ENCODE results near the gene NUDT5.

The NUDT5 gene

GRCh38 chr10:12165999-12166775 lies 29.5 kb downstream of the NUDT5 start:
- ChIA-PET POLR2A (no interaction called here), CTCF (interaction anchor here (1.1 kb wide), 1 partner anchor 34 kb away, joined by 3 read pairs; no protein-coding TSS in a partner anchor)
- DNase-seq = no peak
- 96% methylated on average over 6 of the region's 6 CpGs for WGBS (ENCODE audit: insufficient coverage)
- Histone ChIP-seq H3K9me3 (ENCODE audit: control extremely low read depth in 1 of 5, control insufficient read depth in 4 of 5, insufficient read depth in 2 of 5, low read depth in 1 of 5, low read length in 4 of 5) (no peaks in the 10 kb centered on the region), H3K27me3 (replicated peaks in 2 of 5; ENCODE audit: control insufficient read depth in 4 of 5, insufficient read depth in 5 of 5, low read length in 4 of 5) (no peaks in the 10 kb centered on the region), H3K36me3 (ENCODE audit: control insufficient read depth in 4 of 4, insufficient read depth in 4 of 4, low read length in 3 of 4) (peaks cover 27 to 77% (median 60%) of the 10 kb centered on the region in 4 experiments), H3K4me1 (ENCODE audit: control extremely low read depth in 1 of 4, control insufficient read depth in 4 of 4, insufficient read depth in 4 of 4, low read length in 3 of 4) (no peaks in the 10 kb centered on the region), H3K27ac (ENCODE audit: insufficient read depth in 1 of 2, low read depth in 1 of 2, low read length in 2 of 2, poor library complexity in 1 of 2, severe bottlenecking in 2 of 2) (no peak overlapping the region), H3K4me3 (ENCODE audit: control insufficient read depth in 1 of 7, extremely low read depth in 1 of 7, insufficient read depth in 4 of 7, low read depth in 2 of 7, low read length in 6 of 7) (no peak overlapping the region)

- DNase-seq = no peak
- no CpG with 5 or more reads among the region's 3 CpGs for WGBS (ENCODE audit: insufficient coverage)
- Histone ChIP-seq H3K4me1 (ENCODE audit: control extremely low read depth in 1 of 4, control insufficient read depth in 4 of 4, insufficient read depth in 4 of 4, low read length in 3 of 4) (no peaks in the 10 kb centered on the region), H3K9me3 (ENCODE audit: control extremely low read depth in 1 of 5, control insufficient read depth in 4 of 5, insufficient read depth in 2 of 5, low read depth in 1 of 5, low read length in 4 of 5) (no peaks in the 10 kb centered on the region), H3K4me3 (ENCODE audit: control insufficient read depth in 1 of 7, extremely low read depth in 1 of 7, insufficient read depth in 4 of 7, low read depth in 2 of 7, low read length in 6 of 7) (no peak overlapping the region), H3K27ac (ENCODE audit: insufficient read depth in 1 of 2, low read depth in 1 of 2, low read length in 2 of 2, poor library complexity in 1 of 2, severe bottlenecking in 2 of 2) (no peak overlapping the region), H3K36me3 (ENCODE audit: control insufficient read depth in 4 of 4, insufficient read depth in 4 of 4, low read length in 3 of 4) (peaks cover 28 to 76% (median 55%) of the 10 kb centered on the region in 4 experiments), H3K27me3 (replicated peaks in 2 of 5; ENCODE audit: control insufficient read depth in 4 of 5, insufficient read depth in 5 of 5, low read length in 4 of 5) (no peaks in the 10 kb centered on the region)
- POLR2A ChIA-PET = no interaction called here
- CTCF ChIA-PET = no interaction called here
Observed at GRCh38 chr10:12165036-12165435, 30.7 kb downstream of the NUDT5 start.

GRCh38 chr10:12164085-12164484 lies 31.6 kb downstream of the NUDT5 start:
- POLR2A ChIA-PET = no interaction called here

GRCh38 chr10:12162927-12163326 lies 32.8 kb downstream of the NUDT5 start:
- 100% methylated on average over 4 of the region's 6 CpGs for WGBS (ENCODE audit: insufficient coverage)
- Histone ChIP-seq H3K4me1 (ENCODE audit: control extremely low read depth in 1 of 4, control insufficient read depth in 4 of 4, insufficient read depth in 4 of 4, low read length in 3 of 4) (no peaks in the 10 kb centered on the region), H3K9me3 (ENCODE audit: control extremely low read depth in 1 of 5, control insufficient read depth in 4 of 5, insufficient read depth in 2 of 5, low read depth in 1 of 5, low read length in 4 of 5) (no peaks in the 10 kb centered on the region), H3K27ac (ENCODE audit: insufficient read depth in 1 of 2, low read depth in 1 of 2, low read length in 2 of 2, poor library complexity in 1 of 2, severe bottlenecking in 2 of 2) (no peak overlapping the region), H3K27me3 (replicated peaks in 2 of 5; ENCODE audit: control insufficient read depth in 4 of 5, insufficient read depth in 5 of 5, low read length in 4 of 5) (no peaks in the 10 kb centered on the region), H3K36me3 (ENCODE audit: control insufficient read depth in 4 of 4, insufficient read depth in 4 of 4, low read length in 3 of 4) (peaks cover 31 to 78% (median 46%) of the 10 kb centered on the region in 4 experiments), H3K4me3 (ENCODE audit: control insufficient read depth in 1 of 7, extremely low read depth in 1 of 7, insufficient read depth in 4 of 7, low read depth in 2 of 7, low read length in 6 of 7) (no peak overlapping the region)
- DNase-seq = no peak
- CTCF ChIA-PET = interaction anchor here (2.1 kb wide), 1 partner anchor 26 kb away, joined by 6 read pairs; no protein-coding TSS in a partner anchor
- POLR2A ChIA-PET = interaction anchor here (0.6 kb wide), 1 partner anchor 80 kb away, joined by 5 read pairs; no protein-coding TSS in a partner anchor

More at GRCh38 chr10:12164085-12164484, 31.6 kb downstream of the NUDT5 start:
- H3K4me3 ChIP-seq (ENCODE audit: control insufficient read depth in 1 of 7, extremely low read depth in 1 of 7, insufficient read depth in 4 of 7, low read depth in 2 of 7, low read length in 6 of 7) = no peak overlapping the region
- CTCF ChIA-PET = interaction anchor here (2.1 kb wide), 1 partner anchor 28 kb away, joined by 6 read pairs; no protein-coding TSS in a partner anchor
- no peak overlapping the region for H3K27ac ChIP-seq (ENCODE audit: insufficient read depth in 1 of 2, low read depth in 1 of 2, low read length in 2 of 2, poor library complexity in 1 of 2, severe bottlenecking in 2 of 2)
- H3K9me3 ChIP-seq (ENCODE audit: control extremely low read depth in 1 of 5, control insufficient read depth in 4 of 5, insufficient read depth in 2 of 5, low read depth in 1 of 5, low read length in 4 of 5) = no peaks in the 10 kb centered on the region
- no peak for DNase-seq
- peaks cover 29 to 76% (median 49%) of the 10 kb centered on the region in 4 experiments for H3K36me3 ChIP-seq (ENCODE audit: control insufficient read depth in 4 of 4, insufficient read depth in 4 of 4, low read length in 3 of 4)
- WGBS (ENCODE audit: insufficient coverage) = 97% methylated on average over 10 of the region's 12 CpGs
- H3K4me1 ChIP-seq (ENCODE audit: control extremely low read depth in 1 of 4, control insufficient read depth in 4 of 4, insufficient read depth in 4 of 4, low read length in 3 of 4) = no peaks in the 10 kb centered on the region
- H3K27me3 ChIP-seq (replicated peaks in 2 of 5; ENCODE audit: control insufficient read depth in 4 of 5, insufficient read depth in 5 of 5, low read length in 4 of 5) = no peaks in the 10 kb centered on the region

- 100% methylated on average over 3 of the region's 5 CpGs for WGBS (ENCODE audit: insufficient coverage)
- Histone ChIP-seq H3K36me3 (ENCODE audit: control insufficient read depth in 4 of 4, insufficient read depth in 4 of 4, low read length in 3 of 4) (peaks cover 24 to 74% (median 41%) of the 10 kb centered on the region in 4 experiments), H3K4me1 (ENCODE audit: control extremely low read depth in 1 of 4, control insufficient read depth in 4 of 4, insufficient read depth in 4 of 4, low read length in 3 of 4) (no peaks in the 10 kb centered on the region), H3K4me3 (ENCODE audit: control insufficient read depth in 1 of 7, extremely low read depth in 1 of 7, insufficient read depth in 4 of 7, low read depth in 2 of 7, low read length in 6 of 7) (no peak overlapping the region), H3K27me3 (replicated peaks in 2 of 5; ENCODE audit: control insufficient read depth in 4 of 5, insufficient read depth in 5 of 5, low read length in 4 of 5) (no peaks in the 10 kb centered on the region), H3K9me3 (ENCODE audit: control extremely low read depth in 1 of 5, control insufficient read depth in 4 of 5, insufficient read depth in 2 of 5, low read depth in 1 of 5, low read length in 4 of 5) (no peaks in the 10 kb centered on the region), H3K27ac (ENCODE audit: insufficient read depth in 1 of 2, low read depth in 1 of 2, low read length in 2 of 2, poor library complexity in 1 of 2, severe bottlenecking in 2 of 2) (no peak overlapping the region)
- ChIA-PET CTCF (interaction anchor here (1.2 to 1.9 kb wide), 2 partner anchors 15 to 742 kb away, joined by 3 to 5 read pairs; no protein-coding TSS in a partner anchor), POLR2A (no interaction called here)
- no peak for DNase-seq
Observed at GRCh38 chr10:12160664-12161063, 35.0 kb downstream of the NUDT5 start.

GRCh38 chr10:12158111-12158510 lies 37.6 kb downstream of the NUDT5 start:
- ChIA-PET POLR2A (no interaction called here), CTCF (interaction anchor here (0.9 kb wide), 1 partner anchor 15 kb away, joined by 3 read pairs; no protein-coding TSS in a partner anchor)
- Histone ChIP-seq H3K27me3 (replicated peaks in 2 of 5; ENCODE audit: control insufficient read depth in 4 of 5, insufficient read depth in 5 of 5, low read length in 4 of 5) (no peaks in the 10 kb centered on the region), H3K27ac (ENCODE audit: insufficient read depth in 1 of 2, low read depth in 1 of 2, low read length in 2 of 2, poor library complexity in 1 of 2, severe bottlenecking in 2 of 2) (no peak overlapping the region), H3K4me3 (ENCODE audit: control insufficient read depth in 1 of 7, extremely low read depth in 1 of 7, insufficient read depth in 4 of 7, low read depth in 2 of 7, low read length in 6 of 7) (no peak overlapping the region), H3K9me3 (ENCODE audit: control extremely low read depth in 1 of 5, control insufficient read depth in 4 of 5, insufficient read depth in 2 of 5, low read depth in 1 of 5, low read length in 4 of 5) (no peaks in the 10 kb centered on the region), H3K4me1 (ENCODE audit: control extremely low read depth in 1 of 4, control insufficient read depth in 4 of 4, insufficient read depth in 4 of 4, low read length in 3 of 4) (no peaks in the 10 kb centered on the region), H3K36me3 (ENCODE audit: control insufficient read depth in 4 of 4, insufficient read depth in 4 of 4, low read length in 3 of 4) (peaks cover 14 to 67% (median 35%) of the 10 kb centered on the region in 4 experiments)
- no peak for DNase-seq
- 100% methylated on average over 1 of the region's 3 CpGs for WGBS (ENCODE audit: insufficient coverage)
